Activated T-helper 2 cell treated with anti-CD3 and anti-CD28 coated beads, Interferon-gamma antibody, Interleukin-2, Interleukin-4, amounts not matched to agents 10 μg/mL and 5 μg/mL and 100 μg/mL, durations not matched to agents 14 hours and 24 hours and 36 hours (primary cell): ENCODE results near the gene ITGB1BP1. TPM values are rescaled to one million over a fixed set of nuclear protein-coding genes. Genes with fewer than 3 reads are reported as not detected.

Source experiments
- DNase-seq: peaks from one replicate; pipeline ENCODE4 v3.0.0; 2021; ENCODE audit warnings: low spot score
- H3K27ac Mint-ChIP-seq: one replicate; pipeline ENCODE4 v1.8.0; 2021; ENCODE audit warnings: mixed read lengths
- H3K27me3 Mint-ChIP-seq: one replicate; pipeline ENCODE4 v1.8.0; 2021; ENCODE audit warnings: low read depth, mixed read lengths
- H3K36me3 Mint-ChIP-seq: one replicate; pipeline ENCODE4 v1.8.0; 2021; ENCODE audit warnings: low read depth, mixed read lengths
- H3K4me1 Mint-ChIP-seq: one replicate; pipeline ENCODE4 v1.8.0; 2021; ENCODE audit warnings: low read depth, mixed read lengths
- H3K4me3 Mint-ChIP-seq: one replicate; pipeline ENCODE4 v1.8.0; 2021; ENCODE audit warnings: low read depth, mild to moderate bottlenecking, moderate library complexity, mixed read lengths
- H3K9me3 Mint-ChIP-seq: one replicate; pipeline ENCODE4 v1.8.0; 2021; ENCODE audit warnings: mixed read lengths
- intact Hi-C: fragments of 100-400 bp; cut with micrococcal nuclease; formaldehyde crosslinking; loops from one replicate; pipeline ENCODE4 v1.15.1; 2023
- total RNA-seq: library from RNA; stranded (reverse); gene quantifications from 2 replicates; pipeline ENCODE4 v1.2.3, GENCODE V29; 2022

The ITGB1BP1 gene
- total RNA-seq, 1 donor from 2014 or later = 128 TPM

DNA sequence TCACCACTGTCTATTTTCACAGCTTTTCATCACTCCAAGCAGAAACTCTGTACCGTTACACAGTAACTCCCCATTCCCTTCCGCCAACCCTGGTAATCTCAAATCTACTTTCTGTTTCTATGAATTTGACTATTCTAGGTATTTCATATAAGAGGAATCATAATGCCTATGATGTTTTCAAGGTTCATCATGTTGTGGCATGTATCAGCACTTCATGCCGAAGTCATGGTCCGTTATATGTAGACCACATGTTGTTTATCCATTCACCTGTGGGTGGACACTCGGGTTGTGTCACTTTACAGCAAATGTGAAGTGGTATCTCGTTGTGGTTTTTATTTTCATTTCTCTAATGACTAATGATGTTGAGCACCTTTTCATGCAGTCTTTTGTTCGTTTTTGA lies 21.8 kb upstream of the ITGB1BP1 start:
- Mint-ChIP-seq H3K9me3 (no peaks in the 10 kb centered on the region), H3K27ac (peak overlapping the region; percentile 53), H3K4me1 (peaks cover 15% of the 10 kb centered on the region), H3K36me3 (peaks cover 63% of the 10 kb centered on the region), H3K4me3 (no peak overlapping the region), H3K27me3 (no peaks in the 10 kb centered on the region)
- no peak for DNase-seq
- intact Hi-C loops = no loop called here

DNA sequence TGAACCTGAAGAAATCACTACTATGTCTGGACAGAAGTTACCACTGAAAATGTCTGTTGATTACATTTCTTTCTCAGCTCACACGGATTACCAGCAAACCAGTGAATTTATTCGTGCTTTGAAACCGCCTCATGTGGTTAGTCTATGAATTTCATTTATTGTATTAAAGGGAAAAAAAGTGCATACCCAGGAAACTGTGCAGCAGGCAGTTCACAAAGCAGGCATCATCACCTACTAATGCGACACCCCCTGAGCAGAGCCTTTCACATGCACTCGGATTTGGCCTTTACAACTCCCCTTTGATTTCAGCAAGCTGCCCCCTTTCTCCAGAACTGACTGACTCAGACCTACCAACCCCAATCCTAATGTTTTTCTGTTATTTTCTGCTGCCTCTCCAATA lies 20.2 kb upstream of the ITGB1BP1 start:
- Mint-ChIP-seq H3K27ac (no peak overlapping the region), H3K36me3 (peaks cover 66% of the 10 kb centered on the region), H3K4me3 (no peak overlapping the region), H3K27me3 (no peaks in the 10 kb centered on the region), H3K9me3 (no peaks in the 10 kb centered on the region), H3K4me1 (peaks cover 15% of the 10 kb centered on the region)
- no peak for DNase-seq
- intact Hi-C loops = no loop called here

DNA sequence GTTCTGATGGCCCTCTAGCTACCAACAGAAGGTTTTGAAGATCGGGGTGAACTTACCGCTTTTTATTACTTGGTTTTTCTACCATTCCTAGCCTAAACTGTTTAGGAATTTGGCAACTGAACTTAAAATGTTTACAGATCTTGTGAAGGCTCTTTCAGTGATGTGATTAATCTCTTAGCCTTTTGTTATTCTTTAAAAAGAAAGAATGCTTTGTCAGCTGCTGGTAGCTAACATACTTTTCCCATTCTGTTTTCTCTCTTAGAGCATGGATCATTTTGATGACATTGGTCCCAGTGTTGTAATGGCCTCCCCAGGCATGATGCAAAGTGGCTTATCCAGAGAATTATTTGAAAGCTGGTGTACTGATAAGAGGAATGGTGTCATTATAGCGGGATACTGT lies 18.2 kb upstream of the ITGB1BP1 start:
- no peak overlapping the region for H3K27ac Mint-ChIP-seq
- H3K27me3 Mint-ChIP-seq = no peaks in the 10 kb centered on the region
- peaks cover 64% of the 10 kb centered on the region for H3K36me3 Mint-ChIP-seq
- H3K4me3 Mint-ChIP-seq = no peak overlapping the region
- intact Hi-C loops = no loop called here
- peaks cover 15% of the 10 kb centered on the region for H3K4me1 Mint-ChIP-seq
- DNase-seq = no peak
- H3K9me3 Mint-ChIP-seq = no peaks in the 10 kb centered on the region

DNA sequence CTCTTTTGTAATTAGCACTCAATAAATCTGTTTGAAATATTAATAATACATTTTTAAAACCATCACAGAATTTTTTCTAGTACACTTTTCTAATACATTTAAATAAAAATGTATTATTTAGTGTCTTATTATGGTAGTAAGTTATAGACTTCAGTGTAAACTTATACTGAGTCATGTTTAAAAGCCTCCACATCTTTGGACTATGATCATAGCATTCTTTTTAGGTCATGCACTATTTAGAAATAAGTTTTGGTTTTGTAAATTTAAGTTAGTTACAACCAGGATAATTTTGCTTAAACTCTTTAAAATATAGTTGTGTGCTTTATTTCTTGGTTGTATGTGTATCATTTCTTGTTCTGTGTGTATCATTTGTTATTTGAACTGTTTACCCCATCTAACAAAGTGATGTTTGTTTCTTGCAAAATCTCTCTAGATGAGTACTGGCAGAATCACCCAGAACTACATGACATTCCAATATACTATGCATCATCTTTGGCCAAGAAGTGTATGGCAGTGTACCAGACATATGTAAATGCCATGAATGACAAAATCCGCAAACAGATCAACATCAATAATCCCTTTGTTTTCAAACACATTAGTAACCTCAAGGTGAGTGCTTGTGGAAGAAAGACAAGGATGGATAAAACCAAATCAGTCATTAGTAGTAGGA lies 16.9 kb upstream of the ITGB1BP1 start:
- H3K9me3 Mint-ChIP-seq = no peaks in the 10 kb centered on the region
- no peak overlapping the region for H3K27ac Mint-ChIP-seq
- peaks cover 8% of the 10 kb centered on the region for H3K4me1 Mint-ChIP-seq
- intact Hi-C loops = no loop called here
- peaks cover 60% of the 10 kb centered on the region for H3K36me3 Mint-ChIP-seq
- no peak overlapping the region for H3K4me3 Mint-ChIP-seq
- DNase-seq = no peak
- H3K27me3 Mint-ChIP-seq = no peaks in the 10 kb centered on the region

DNA sequence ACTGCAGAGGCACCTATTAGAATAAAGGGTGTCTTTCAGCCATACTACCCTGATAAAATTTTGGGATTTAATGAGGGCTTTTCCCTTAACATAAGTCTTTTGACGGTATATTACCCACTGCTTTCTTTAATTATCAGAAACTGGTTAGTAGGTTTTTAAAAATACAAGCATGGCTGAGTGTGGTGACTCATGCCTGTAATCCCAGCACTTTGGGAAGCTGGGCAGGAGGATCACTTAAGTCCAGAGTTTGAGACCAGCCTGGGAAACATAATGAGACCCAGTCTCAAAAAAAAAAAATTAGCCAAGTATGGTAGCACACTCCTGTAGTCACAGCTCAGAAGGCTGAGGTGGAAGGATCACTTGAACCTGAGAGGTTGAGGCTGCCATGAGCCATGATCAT lies 16.2 kb upstream of the ITGB1BP1 start:
- H3K4me3 Mint-ChIP-seq = no peak overlapping the region
- H3K27ac Mint-ChIP-seq = no peak overlapping the region
- peaks cover 4% of the 10 kb centered on the region for H3K4me1 Mint-ChIP-seq
- intact Hi-C loops = no loop called here
- H3K36me3 Mint-ChIP-seq = peaks cover 61% of the 10 kb centered on the region
- H3K27me3 Mint-ChIP-seq = no peaks in the 10 kb centered on the region
- no peak for DNase-seq
- H3K9me3 Mint-ChIP-seq = no peaks in the 10 kb centered on the region

DNA sequence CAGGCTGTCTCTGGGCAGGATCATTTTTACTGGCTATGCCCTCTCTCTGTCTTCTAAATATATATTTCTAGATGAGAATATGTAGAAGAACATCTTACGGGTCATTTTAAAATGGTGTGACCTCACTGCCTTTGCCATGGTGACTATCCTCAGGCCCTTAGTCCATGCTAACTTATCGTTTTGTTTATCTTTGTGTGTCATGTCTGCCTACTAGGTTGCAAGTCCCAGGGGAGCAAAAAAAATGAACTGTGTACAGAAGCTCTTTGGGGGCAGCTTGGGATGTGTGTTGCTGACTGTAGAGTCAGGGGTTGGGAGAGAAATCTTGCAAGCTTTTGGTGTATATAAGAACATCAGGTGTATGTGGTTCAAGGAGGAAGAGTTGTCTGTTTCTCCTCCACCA lies 11.2 kb upstream of the ITGB1BP1 start:
- Mint-ChIP-seq H3K4me3 (no peak overlapping the region), H3K4me1 (peaks cover 11% of the 10 kb centered on the region), H3K27ac (no peak overlapping the region), H3K27me3 (no peaks in the 10 kb centered on the region), H3K9me3 (no peaks in the 10 kb centered on the region), H3K36me3 (peaks cover 70% of the 10 kb centered on the region)
- DNase-seq = no peak
- intact Hi-C loops = no loop called here

DNA sequence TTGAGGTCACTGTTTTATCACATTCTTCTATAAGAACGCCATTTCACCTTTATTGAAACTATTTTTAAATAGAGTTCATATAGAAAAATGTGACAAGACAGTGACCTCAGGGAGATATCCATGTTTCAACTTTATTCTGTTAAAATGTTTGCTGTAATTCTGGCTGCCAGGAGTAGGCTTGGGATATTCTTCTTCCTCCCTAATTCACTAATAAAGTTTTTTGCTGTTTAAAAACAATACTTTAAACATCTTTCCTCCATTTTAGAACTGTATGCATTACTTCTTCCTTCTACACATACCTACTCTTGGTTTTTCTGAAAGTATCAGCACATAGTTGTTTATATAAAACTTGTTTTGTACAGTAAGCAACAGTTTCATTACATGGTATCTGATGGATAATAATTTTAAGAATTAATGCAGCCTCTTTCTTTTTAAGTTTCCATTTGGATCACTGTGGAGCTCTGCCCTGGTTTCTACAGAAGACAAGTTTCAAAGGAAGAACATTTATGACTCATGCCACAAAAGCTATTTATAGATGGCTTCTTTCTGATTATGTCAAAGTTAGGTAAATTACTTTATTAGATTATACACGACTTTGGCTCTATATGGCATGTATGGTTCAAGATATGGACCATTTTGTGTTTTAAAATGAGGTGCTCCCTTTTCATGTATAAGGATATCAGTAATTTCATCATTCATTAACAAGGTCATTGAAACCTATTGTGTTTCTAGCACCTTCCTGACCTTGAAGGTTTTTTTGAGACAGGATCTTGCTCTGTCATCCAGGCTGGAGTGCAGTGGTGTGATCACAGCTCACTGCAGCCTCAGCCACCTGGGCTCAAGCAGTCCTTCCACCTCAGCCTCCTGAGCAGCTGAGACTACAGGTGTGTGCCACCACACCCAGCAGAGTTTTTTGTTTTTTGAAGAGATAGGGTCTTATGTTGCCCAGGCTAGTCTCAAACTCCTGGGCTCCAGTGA lies 7.3 kb upstream of the ITGB1BP1 start:
- Mint-ChIP-seq H3K4me1 (peaks cover 14% of the 10 kb centered on the region), H3K27ac (peak overlapping the region; percentile 73), H3K9me3 (no peaks in the 10 kb centered on the region), H3K4me3 (no peak overlapping the region), H3K36me3 (peaks cover 53% of the 10 kb centered on the region), H3K27me3 (no peaks in the 10 kb centered on the region)
- intact Hi-C loops = no loop called here
- no peak for DNase-seq

DNA sequence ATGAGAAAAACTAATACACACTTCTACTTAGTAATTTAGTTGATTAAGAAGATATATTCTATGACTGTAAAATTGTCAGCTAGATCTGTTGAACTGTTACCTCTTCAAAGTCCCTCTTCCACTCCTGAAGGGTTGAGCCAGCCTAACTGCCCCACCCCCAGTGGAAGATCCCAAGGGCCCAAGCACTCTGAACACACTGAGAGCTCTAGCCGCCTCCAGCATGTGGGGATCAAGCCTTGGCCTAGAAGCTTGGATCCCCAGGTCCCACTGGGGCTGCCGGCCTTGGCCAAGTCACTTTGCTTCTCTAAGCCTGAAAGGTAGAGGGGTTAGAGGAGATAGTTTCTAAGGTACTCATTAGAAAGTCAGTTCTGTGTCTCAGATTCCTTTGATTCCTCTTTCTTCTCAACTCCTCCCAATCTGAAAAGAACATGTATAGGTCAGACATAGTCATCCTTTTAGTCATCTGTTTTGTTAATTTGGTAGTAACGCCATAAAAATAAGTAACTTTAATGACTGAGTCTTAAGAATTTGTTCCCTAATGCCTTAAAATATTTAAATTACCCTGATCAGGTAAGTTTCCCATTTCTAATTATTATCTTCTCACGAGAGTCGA lies 5.7 kb upstream of the ITGB1BP1 start:
- Mint-ChIP-seq H3K9me3 (no peaks in the 10 kb centered on the region), H3K36me3 (peaks cover 45% of the 10 kb centered on the region), H3K27me3 (no peaks in the 10 kb centered on the region), H3K4me3 (no peak overlapping the region), H3K4me1 (peaks cover 14% of the 10 kb centered on the region), H3K27ac (no peak overlapping the region)
- no peak for DNase-seq
- intact Hi-C loops = loop anchor here (10.0 kb wide), 1 partner anchor 284 kb away; no protein-coding TSS in a partner anchor

DNA sequence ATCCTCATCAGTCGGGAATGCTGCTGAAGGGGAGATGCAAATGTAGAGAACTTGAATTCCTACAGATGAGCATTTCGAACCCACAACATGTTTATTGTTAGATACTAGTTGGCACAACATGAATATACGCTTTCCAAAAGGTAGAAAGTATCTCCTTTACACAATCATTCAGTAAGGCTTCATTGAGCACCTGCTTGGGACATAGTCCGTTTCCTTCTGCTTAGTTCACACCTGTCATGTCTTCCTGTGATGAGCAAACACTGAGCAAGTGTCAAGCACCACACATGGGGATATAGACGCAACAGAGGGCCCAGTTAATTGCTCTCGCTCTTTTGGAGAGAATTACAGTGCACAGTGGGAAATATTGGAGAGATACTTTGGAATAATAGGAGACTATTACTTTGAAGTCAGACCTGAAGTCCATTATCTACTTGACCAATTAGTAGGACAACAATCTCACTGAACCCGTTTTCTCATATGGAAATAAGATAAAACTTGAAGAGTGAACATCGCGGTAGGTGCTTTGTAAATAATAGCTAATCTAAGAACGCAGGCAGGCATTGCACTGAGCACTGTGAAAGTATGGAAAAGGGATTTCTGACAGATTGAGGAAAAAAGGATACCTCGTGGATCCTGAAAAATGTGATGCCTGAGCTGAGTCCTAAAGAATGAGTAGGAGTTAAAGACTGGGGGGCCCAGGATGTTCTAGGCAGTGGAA lies 1.3 kb upstream of the ITGB1BP1 start:
- Mint-ChIP-seq H3K9me3 (no peaks in the 10 kb centered on the region), H3K27me3 (no peaks in the 10 kb centered on the region), H3K4me1 (peaks cover 26% of the 10 kb centered on the region), H3K27ac (no peak overlapping the region), H3K4me3 (no peak overlapping the region), H3K36me3 (peaks cover 32% of the 10 kb centered on the region)
- DNase-seq = no peak
- intact Hi-C loops = loop anchor here (5.0 to 10.0 kb wide), 5 partner anchors 217 to 1023 kb away; partner anchors contain the start of genes ASAP2, ODC1, RRM2 and TAF1B

DNA sequence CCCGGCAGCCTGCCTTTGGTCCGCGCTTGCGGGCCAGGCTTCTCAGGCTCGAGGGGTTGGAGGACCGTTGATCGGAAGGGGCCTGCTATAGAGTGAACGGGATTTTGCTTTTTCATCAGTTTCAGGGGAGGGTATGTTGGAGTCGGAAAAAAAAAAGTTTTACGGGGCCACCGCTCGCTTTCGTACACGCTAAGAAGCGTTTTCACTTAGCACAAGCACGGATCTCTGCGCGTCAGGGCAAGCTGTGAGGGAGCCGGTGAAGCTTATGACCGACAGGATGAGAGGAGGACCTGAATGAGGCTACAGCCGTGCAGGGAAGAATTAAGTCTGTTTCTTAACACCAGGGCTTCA lies 569 bp upstream of the ITGB1BP1 start:
- Mint-ChIP-seq H3K27me3 (no peaks in the 10 kb centered on the region), H3K9me3 (no peaks in the 10 kb centered on the region), H3K4me1 (peaks cover 32% of the 10 kb centered on the region), H3K27ac (no peak overlapping the region), H3K4me3 (no peak overlapping the region), H3K36me3 (peaks cover 30% of the 10 kb centered on the region)
- intact Hi-C loops = loop anchor here (1.0 to 10.0 kb wide), 7 partner anchors 52 to 1023 kb away; partner anchors contain the start of genes ASAP2, ODC1, RRM2 and TAF1B
- DNase-seq = peak; percentile 29

DNA sequence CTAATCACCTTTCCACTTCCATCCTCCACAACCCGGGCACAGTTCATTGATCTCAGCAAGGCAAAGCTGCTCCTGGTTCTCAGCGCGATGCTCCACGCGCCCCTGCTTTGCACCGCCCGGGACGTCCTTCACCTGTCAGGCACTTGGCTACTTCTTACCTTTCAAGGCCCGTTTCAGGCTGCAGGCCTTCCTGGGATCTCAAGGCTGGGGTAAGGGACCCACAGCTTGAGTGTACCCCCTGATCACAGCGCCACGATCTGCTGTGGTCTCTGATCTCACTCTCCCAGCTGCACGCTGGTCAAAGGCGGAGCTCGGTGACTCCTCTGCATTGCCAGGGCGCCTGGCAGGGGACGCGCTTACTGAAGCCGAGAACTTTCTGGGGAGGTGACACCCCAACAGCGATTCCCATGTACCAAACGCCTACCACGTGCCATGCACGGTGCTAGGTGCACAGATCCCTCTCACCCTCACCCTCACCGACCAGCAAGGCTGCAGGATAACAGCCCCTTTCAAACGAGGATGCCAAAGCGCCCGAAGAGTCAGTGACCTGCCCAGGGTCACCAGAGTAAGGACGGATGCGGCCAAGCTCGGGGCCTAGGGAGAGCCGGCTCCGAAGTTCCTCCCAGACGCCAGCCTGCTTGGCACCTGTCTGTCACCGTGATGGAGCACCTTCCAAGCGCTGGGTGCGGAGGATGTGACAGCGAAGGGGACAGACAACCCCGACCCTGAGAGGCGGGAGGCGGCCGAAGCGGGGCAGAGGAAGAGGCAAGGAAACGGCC lies 818 bp downstream of the ITGB1BP1 start:
- peak; percentile 39 for DNase-seq
- no peaks in the 10 kb centered on the region for H3K27me3 Mint-ChIP-seq
- H3K4me1 Mint-ChIP-seq = peaks cover 37% of the 10 kb centered on the region
- no peaks in the 10 kb centered on the region for H3K9me3 Mint-ChIP-seq
- peak overlapping the region; percentile 93 for H3K27ac Mint-ChIP-seq
- intact Hi-C loops = loop anchor here (1.0 to 10.0 kb wide), 7 partner anchors 54 to 1025 kb away; partner anchors contain the start of genes ASAP2, ODC1, RRM2 and TAF1B
- H3K36me3 Mint-ChIP-seq = peaks cover 40% of the 10 kb centered on the region
- peak overlapping the region; percentile 91 for H3K4me3 Mint-ChIP-seq
